ENCODE data around the gene SLC37A1.

DNA sequence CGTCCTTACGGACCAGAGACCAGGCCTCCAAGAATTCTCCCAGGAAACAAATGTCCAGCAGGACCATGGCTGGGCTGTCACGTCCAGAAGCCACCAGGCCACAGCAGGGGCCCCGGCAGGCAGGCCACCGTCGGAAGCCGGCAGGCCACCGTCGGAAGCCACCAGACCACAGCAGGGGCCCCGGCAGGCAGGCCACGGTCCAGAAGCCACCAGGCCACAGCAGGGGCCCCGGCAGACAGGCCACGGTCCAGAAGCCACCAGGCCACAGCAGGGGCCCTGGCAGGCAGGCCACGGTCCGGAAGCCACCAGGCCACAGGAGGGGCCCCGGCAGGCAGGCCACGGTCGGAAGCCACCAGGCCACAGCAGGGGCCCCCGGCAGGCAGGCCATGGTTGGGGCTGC is 72.8 kb downstream of the SLC37A1 start:
- TF ChIP-seq RAD21 (IDR thresholded peaks at IDR 0.05; ENCODE audit: low read depth), result no peak
- TF ChIP-seq, protein P1, sequence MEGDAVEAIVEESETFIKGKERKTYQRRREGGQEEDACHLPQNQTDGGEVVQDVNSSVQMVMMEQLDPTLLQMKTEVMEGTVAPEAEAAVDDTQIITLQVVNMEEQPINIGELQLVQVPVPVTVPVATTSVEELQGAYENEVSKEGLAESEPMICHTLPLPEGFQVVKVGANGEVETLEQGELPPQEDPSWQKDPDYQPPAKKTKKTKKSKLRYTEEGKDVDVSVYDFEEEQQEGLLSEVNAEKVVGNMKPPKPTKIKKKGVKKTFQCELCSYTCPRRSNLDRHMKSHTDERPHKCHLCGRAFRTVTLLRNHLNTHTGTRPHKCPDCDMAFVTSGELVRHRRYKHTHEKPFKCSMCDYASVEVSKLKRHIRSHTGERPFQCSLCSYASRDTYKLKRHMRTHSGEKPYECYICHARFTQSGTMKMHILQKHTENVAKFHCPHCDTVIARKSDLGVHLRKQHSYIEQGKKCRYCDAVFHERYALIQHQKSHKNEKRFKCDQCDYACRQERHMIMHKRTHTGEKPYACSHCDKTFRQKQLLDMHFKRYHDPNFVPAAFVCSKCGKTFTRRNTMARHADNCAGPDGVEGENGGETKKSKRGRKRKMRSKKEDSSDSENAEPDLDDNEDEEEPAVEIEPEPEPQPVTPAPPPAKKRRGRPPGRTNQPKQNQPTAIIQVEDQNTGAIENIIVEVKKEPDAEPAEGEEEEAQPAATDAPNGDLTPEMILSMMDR (IDR thresholded peaks at IDR 0.05 in 2 of 3, conservative IDR thresholded peaks at IDR 0.05 in 1 of 3; ENCODE audit: borderline replicate concordance in 1 of 3, insufficient read depth in 1 of 3, low read depth in 2 of 3, low read length in 2 of 3), result no peak
- no peak for TF ChIP-seq POLR2AphosphoS5 (IDR thresholded peaks at IDR 0.05; ENCODE audit: low read depth, low read length)
- no peak for TF ChIP-seq SRF (IDR thresholded peaks at IDR 0.05; ENCODE audit: low read depth)
- no peak for TF ChIP-seq POLR2A (IDR thresholded peaks at IDR 0.05; ENCODE audit: borderline replicate concordance, extremely low read depth, insufficient read depth, insufficient read length)
- TF ChIP-seq, protein P2, sequence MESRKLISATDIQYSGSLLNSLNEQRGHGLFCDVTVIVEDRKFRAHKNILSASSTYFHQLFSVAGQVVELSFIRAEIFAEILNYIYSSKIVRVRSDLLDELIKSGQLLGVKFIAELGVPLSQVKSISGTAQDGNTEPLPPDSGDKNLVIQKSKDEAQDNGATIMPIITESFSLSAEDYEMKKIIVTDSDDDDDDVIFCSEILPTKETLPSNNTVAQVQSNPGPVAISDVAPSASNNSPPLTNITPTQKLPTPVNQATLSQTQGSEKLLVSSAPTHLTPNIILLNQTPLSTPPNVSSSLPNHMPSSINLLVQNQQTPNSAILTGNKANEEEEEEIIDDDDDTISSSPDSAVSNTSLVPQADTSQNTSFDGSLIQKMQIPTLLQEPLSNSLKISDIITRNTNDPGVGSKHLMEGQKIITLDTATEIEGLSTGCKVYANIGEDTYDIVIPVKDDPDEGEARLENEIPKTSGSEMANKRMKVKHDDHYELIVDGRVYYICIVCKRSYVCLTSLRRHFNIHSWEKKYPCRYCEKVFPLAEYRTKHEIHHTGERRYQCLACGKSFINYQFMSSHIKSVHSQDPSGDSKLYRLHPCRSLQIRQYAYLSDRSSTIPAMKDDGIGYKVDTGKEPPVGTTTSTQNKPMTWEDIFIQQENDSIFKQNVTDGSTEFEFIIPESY (IDR thresholded peaks at IDR 0.05; ENCODE audit: extremely low read depth, insufficient replicate concordance, low read length), result no peak

Data from HCT116 (cell line).